ENCODE measurements around the gene ABCC1.

Gene ABCC1

DNA sequence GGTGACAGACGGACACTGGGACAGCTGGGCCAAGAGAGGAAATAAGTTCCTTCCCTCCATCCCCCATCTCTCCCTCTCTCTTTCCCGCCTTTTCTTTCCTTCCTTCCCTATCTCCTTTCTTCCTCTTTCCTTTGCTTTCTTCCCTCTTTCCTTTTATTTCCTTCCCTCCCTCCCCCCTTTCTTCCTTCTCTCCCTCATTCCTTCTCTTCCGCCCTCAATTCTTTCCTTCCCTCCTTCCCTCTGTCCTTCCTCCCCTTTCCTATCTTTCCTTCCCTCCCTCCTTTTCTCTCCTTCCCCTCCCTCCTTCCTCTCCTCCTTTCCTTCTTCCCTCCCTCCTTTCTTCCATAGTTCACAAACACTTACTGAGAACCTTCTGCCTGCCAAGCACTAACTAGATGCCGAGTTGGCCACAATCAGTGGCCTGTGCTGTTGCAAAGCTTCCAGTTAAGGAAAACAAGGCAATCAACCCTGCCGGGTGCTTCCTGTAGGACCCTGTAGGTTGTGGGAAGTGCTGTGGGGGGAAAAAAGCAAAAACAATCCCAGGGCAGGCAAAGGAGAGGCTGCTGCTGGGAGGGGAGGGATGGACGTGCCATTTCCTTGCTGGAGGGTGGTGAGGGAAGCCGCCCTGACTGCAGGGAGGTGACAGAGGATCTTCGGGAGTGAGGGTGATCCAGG lies 242.2 kb downstream of the ABCC1 start:
- no peak overlapping the region for H3K27ac ChIP-seq
- DNase-seq (ENCODE audit: low read depth, low spot score), result no peak

Measured in epithelial cell of prostate (primary cell).